Measurements from ENCODE around the gene MOG. TPM values are rescaled to one million over a fixed set of nuclear protein-coding genes. Genes with fewer than 3 reads are reported as not detected.
"Not testable (repeated sequence)": the region's sequence is repeated elsewhere in the genome, so short reads cannot be mapped to it uniquely, and the experiment has no call there.

Gene MOG
- total RNA-seq, 2 donors from 2014 or later = not detected

- TF ChIP-seq CTCF (conservative IDR thresholded peaks at IDR 0.05) = no peak
- no peak for DNase-seq
- H3K36me3 Mint-ChIP-seq (ENCODE audit: low read depth) = no peaks in the 10 kb centered on the region
- H3K4me1 Mint-ChIP-seq = peaks cover 33% of the 10 kb centered on the region
- no peak overlapping the region for H3K4me3 Mint-ChIP-seq
- no peaks in the 10 kb centered on the region for H3K4me1 ChIP-seq (ENCODE audit: control insufficient read depth, insufficient read depth, low read length)
- no peak overlapping the region for H3K27ac ChIP-seq (ENCODE audit: low read depth, low read length)
- peaks cover 6% of the 10 kb centered on the region for H3K27me3 Mint-ChIP-seq (ENCODE audit: insufficient read depth)
- H3K27me3 ChIP-seq (ENCODE audit: control insufficient read depth, insufficient read depth, low read length, poor library complexity, severe bottlenecking) = no peaks in the 10 kb centered on the region
- no peak overlapping the region for H3K4me3 ChIP-seq (ENCODE audit: low read length)
- H3K9me3 Mint-ChIP-seq = no peaks in the 10 kb centered on the region
- no peaks in the 10 kb centered on the region for H3K36me3 ChIP-seq (ENCODE audit: control insufficient read depth, insufficient read depth, low read length)
- 88% methylated on average over 1 of the region's 1 CpG; no CpG with 5 or more reads in 1 of the 2 experiments for WGBS, 2 experiments (ENCODE audit: insufficient coverage in 1 of 2, insufficient read length in 1 of 2)
- H3K9me3 ChIP-seq (ENCODE audit: control insufficient read depth, low read length) = no peaks in the 10 kb centered on the region
- no peak overlapping the region for H3K9ac ChIP-seq (ENCODE audit: extremely low read depth, low read length, poor library complexity, severe bottlenecking)
- H3K27ac Mint-ChIP-seq = no peak overlapping the region
These were observed 14.1 kb downstream of the MOG start for GRCh38 chr6:29671026-29671425.

DNA sequence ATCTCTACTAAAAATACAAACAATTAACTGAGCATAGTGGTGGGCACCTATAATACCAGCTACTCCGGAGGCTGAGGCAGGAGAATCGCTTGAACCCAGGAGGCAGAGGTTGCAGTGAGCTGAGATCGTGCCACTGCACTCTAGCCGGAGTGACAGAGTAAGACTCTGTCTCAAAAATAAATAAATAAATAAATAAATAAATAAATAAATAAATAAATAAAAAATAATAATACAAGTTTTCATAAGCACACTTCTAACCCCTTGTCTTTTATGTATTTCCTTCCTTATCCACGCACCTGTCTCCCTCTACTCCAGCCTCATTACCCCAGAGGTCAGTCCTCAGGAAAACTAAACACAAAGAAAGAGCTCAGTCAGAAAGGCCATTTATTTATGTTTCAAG, 15.2 kb downstream of the MOG start:
- not testable (repeated sequence) for H3K27ac Mint-ChIP-seq; DNase-seq; H3K36me3 Mint-ChIP-seq (ENCODE audit: low read depth); H3K4me1 ChIP-seq (ENCODE audit: control insufficient read depth, insufficient read depth, low read length); H3K9me3 Mint-ChIP-seq; H3K27me3 ChIP-seq (ENCODE audit: control insufficient read depth, insufficient read depth, low read length, poor library complexity, severe bottlenecking); H3K27me3 Mint-ChIP-seq (ENCODE audit: insufficient read depth); H3K36me3 ChIP-seq (ENCODE audit: control insufficient read depth, insufficient read depth, low read length); H3K27ac ChIP-seq (ENCODE audit: low read depth, low read length); H3K4me3 ChIP-seq (ENCODE audit: low read length); H3K9ac ChIP-seq (ENCODE audit: extremely low read depth, low read length, poor library complexity, severe bottlenecking); H3K9me3 ChIP-seq (ENCODE audit: control insufficient read depth, low read length); H3K4me3 Mint-ChIP-seq
- H3K4me1 Mint-ChIP-seq = peaks cover 30% of the 10 kb centered on the region
- WGBS, 2 experiments (ENCODE audit: insufficient coverage in 1 of 2, insufficient read length in 1 of 2) = 83 to 100% methylated on average over 3 to 4 of the region's 5 CpGs

- H3K9me3 ChIP-seq (ENCODE audit: control insufficient read depth, low read length) = no peaks in the 10 kb centered on the region
- Mint-ChIP-seq H3K27ac (no peak overlapping the region), H3K4me1 (peaks cover 23% of the 10 kb centered on the region), H3K9me3 (no peaks in the 10 kb centered on the region), H3K36me3 (ENCODE audit: low read depth) (no peaks in the 10 kb centered on the region), H3K27me3 (ENCODE audit: insufficient read depth) (peaks cover 5% of the 10 kb centered on the region), H3K4me3 (no peak overlapping the region)
- TF ChIP-seq CTCF (conservative IDR thresholded peaks at IDR 0.05) = no peak
- 95% methylated on average over 12 of the region's 12 CpGs for WGBS, 2 experiments (ENCODE audit: insufficient coverage in 1 of 2, insufficient read length in 1 of 2)
- H3K4me3 ChIP-seq (ENCODE audit: low read length) = no peak overlapping the region
- no peak overlapping the region for H3K9ac ChIP-seq (ENCODE audit: extremely low read depth, low read length, poor library complexity, severe bottlenecking)
- no peaks in the 10 kb centered on the region for H3K36me3 ChIP-seq (ENCODE audit: control insufficient read depth, insufficient read depth, low read length)
- H3K27ac ChIP-seq (ENCODE audit: low read depth, low read length) = no peak overlapping the region
- H3K4me1 ChIP-seq (ENCODE audit: control insufficient read depth, insufficient read depth, low read length) = no peaks in the 10 kb centered on the region
- no peak for DNase-seq
- no peaks in the 10 kb centered on the region for H3K27me3 ChIP-seq (ENCODE audit: control insufficient read depth, insufficient read depth, low read length, poor library complexity, severe bottlenecking)
These were observed 16.3 kb downstream of the MOG start for GRCh38 chr6:29673161-29673560.

DNA sequence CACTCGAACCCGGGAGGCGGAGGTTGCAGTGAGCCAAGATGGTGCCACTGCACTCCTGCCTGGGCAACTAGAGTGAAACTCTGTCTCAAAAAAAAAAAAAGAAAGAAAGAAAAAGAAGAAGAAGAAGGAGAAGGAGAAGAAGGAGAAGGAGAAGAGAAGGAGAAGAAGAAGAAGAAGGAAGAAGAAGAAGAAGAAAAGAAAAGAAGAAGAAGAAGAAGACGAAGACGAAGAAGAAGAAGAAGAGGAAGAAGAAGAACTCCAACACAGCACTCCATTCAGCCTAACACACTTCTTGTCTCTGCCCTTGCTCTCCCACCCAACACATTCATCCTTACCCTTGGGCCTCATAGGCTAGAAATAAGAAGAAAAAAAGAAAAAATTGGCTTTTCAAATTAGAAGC, 17.1 kb downstream of the MOG start:
- Mint-ChIP-seq H3K9me3 (no peaks in the 10 kb centered on the region), H3K36me3 (ENCODE audit: low read depth) (no peaks in the 10 kb centered on the region), H3K27ac (no peak overlapping the region), H3K4me1 (peaks cover 19% of the 10 kb centered on the region), H3K27me3 (ENCODE audit: insufficient read depth) (peaks cover 4% of the 10 kb centered on the region), H3K4me3 (no peak overlapping the region)
- Histone ChIP-seq H3K4me1 (ENCODE audit: control insufficient read depth, insufficient read depth, low read length) (no peaks in the 10 kb centered on the region), H3K27ac (ENCODE audit: low read depth, low read length) (no peak overlapping the region), H3K4me3 (ENCODE audit: low read length) (no peak overlapping the region), H3K9me3 (ENCODE audit: control insufficient read depth, low read length) (no peaks in the 10 kb centered on the region), H3K27me3 (ENCODE audit: control insufficient read depth, insufficient read depth, low read length, poor library complexity, severe bottlenecking) (no peaks in the 10 kb centered on the region), H3K36me3 (ENCODE audit: control insufficient read depth, insufficient read depth, low read length) (no peaks in the 10 kb centered on the region), H3K9ac (ENCODE audit: extremely low read depth, low read length, poor library complexity, severe bottlenecking) (no peak overlapping the region)
- WGBS, 2 experiments (ENCODE audit: insufficient coverage in 1 of 2, insufficient read length in 1 of 2) = 96 to 100% methylated on average over 3 of the region's 5 CpGs
- DNase-seq = no peak
- TF ChIP-seq CTCF (conservative IDR thresholded peaks at IDR 0.05) = no peak

All from endodermal cell (in vitro differentiated cells).